HepG2 (cell line): Measurements from ENCODE around the gene TREH. TPM values are rescaled to one million over a fixed set of nuclear protein-coding genes. Genes with fewer than 3 reads are reported as not detected.
A peak's percentile ranks its signal among the peaks of the same experiment; 100 is the strongest.

Experiments used
- EED ChIP-seq: sonication (generic); formaldehyde crosslinking; IDR thresholded peaks from 2 replicates; pipeline ENCODE4 v1.5.0; 2020; ENCODE audit warnings: mild to moderate bottlenecking, missing genetic modification reagents
- ELF1 ChIP-seq: sonication (generic); formaldehyde crosslinking; IDR thresholded peaks from 2 replicates; pipeline ENCODE4 v1.4.0; 2020; ENCODE audit warnings: missing genetic modification reagents
- FIP1L1 ChIP-seq: fragments of 200-400 bp; formaldehyde crosslinking; IDR thresholded peaks from 2 replicates; pipeline ENCODE4 v1.6.1; 2018; ENCODE audit warnings: low read depth, mild to moderate bottlenecking, low read length, moderate library complexity, borderline replicate concordance; ENCODE audit not compliant: insufficient read depth
- FOSL2 ChIP-seq: sonication (generic); formaldehyde crosslinking; IDR thresholded peaks from 2 replicates; pipeline ENCODE4 v1.4.0; 2020; ENCODE audit warnings: missing genetic modification reagents
- FOXA3 ChIP-seq: IDR thresholded peaks from 2 replicates; pipeline ENCODE4 v1.6.1; 2016; ENCODE audit warnings: missing genetic modification reagents, missing compliant biosample characterization
- LCORL ChIP-seq, 2 experiments: fragments of 450-650 bp in 1 of 2; sonication (generic) in 1 of 2; formaldehyde crosslinking in 1 of 2; IDR thresholded peaks; 2 replicates each; pipeline versions ENCODE4 v1.5.0 to v1.6.1; 2017 to 2020; ENCODE audit warnings: antibody characterized with exemption in 1 of 2, missing genetic modification reagents in 1 of 2
- NR2C2 ChIP-seq: sonication (generic); formaldehyde crosslinking; IDR thresholded peaks from 2 replicates; pipeline ENCODE4 v1.4.0; 2020; ENCODE audit warnings: missing genetic modification reagents, mild to moderate bottlenecking, moderate library complexity, borderline replicate concordance
- POGZ ChIP-seq: sonication (generic); formaldehyde crosslinking; IDR thresholded peaks from 2 replicates; pipeline ENCODE4 v1.4.0; 2020; ENCODE audit warnings: mild to moderate bottlenecking, missing genetic modification reagents
- POLR2G ChIP-seq: fragments of 200-400 bp; formaldehyde crosslinking; IDR thresholded peaks from 2 replicates; pipeline ENCODE4 v1.6.1; 2018; ENCODE audit warnings: mild to moderate bottlenecking, low read depth, low read length, moderate library complexity
- RXRA ChIP-seq: sonication (generic); formaldehyde crosslinking; IDR thresholded peaks from 2 replicates; pipeline ENCODE4 v1.5.1; 2020; ENCODE audit warnings: missing genetic modification reagents
- SOX6 ChIP-seq, 2 experiments: fragments of 450-650 bp in 1 of 2; sonication (generic) in 1 of 2; formaldehyde crosslinking in 1 of 2; IDR thresholded peaks; 2 replicates each; pipeline versions ENCODE4 v1.4.0 to v1.6.1; 2017 to 2020; ENCODE audit warnings: antibody characterized with exemption in 1 of 2, mild to moderate bottlenecking in 1 of 2, missing genetic modification reagents in 1 of 2
- SRF ChIP-seq: IDR thresholded peaks from 2 replicates; pipeline ENCODE4 v1.6.1; 2011; ENCODE audit warnings: mild to moderate bottlenecking, low read depth, low read length, moderate library complexity
- ZBTB10 ChIP-seq: sonication (generic); formaldehyde crosslinking; IDR thresholded peaks from 2 replicates; pipeline ENCODE4 v1.4.0; 2020; ENCODE audit warnings: missing genetic modification reagents, borderline replicate concordance
- ZBTB44 ChIP-seq: sonication (generic); formaldehyde crosslinking; IDR thresholded peaks from 2 replicates; pipeline ENCODE4 v1.4.0; 2020; ENCODE audit warnings: missing genetic modification reagents
- ZFX ChIP-seq: sonication (generic); formaldehyde crosslinking; IDR thresholded peaks from 2 replicates; pipeline ENCODE4 v1.4.0; 2020; ENCODE audit warnings: mild to moderate bottlenecking, low read depth, missing genetic modification reagents, moderate library complexity
- ZMYM4 ChIP-seq: sonication (generic); formaldehyde crosslinking; IDR thresholded peaks from 2 replicates; pipeline ENCODE4 v1.8.1; 2023; ENCODE audit warnings: mild to moderate bottlenecking, missing genetic modification reagents
- ZNF124 ChIP-seq: sonication (generic); formaldehyde crosslinking; IDR thresholded peaks from 2 replicates; pipeline ENCODE4 v1.4.0; 2020; ENCODE audit warnings: missing genetic modification reagents
- ZNF354B ChIP-seq: sonication (generic); formaldehyde crosslinking; IDR thresholded peaks from 2 replicates; pipeline ENCODE4 v1.8.0; 2022; ENCODE audit warnings: mild to moderate bottlenecking, missing genetic modification reagents
- ZNF441 ChIP-seq: sonication (generic); formaldehyde crosslinking; IDR thresholded peaks from 2 replicates; pipeline ENCODE4 v1.7.0; 2021; ENCODE audit warnings: missing genetic modification reagents, borderline replicate concordance
- polyA plus RNA-seq, 8 experiments: library from polyadenylated mRNA; depleted of rRNA in 3 of 8; stranded (reverse) in 7 of 8; unstranded in 1 of 8; fragments of >200 nt; fragmentation: Illumina TruSeq in 4 of 8; extraction: Trizol in 4 of 8; gene quantifications; 2 replicates each; pipeline versions ENCODE4 v1.2.1 to v1.2.3, GENCODE V29; 2011 to 2016; ENCODE audit warnings: low read depth in 4 of 8, missing spikeins in 1 of 8, mixed read lengths in 1 of 8; ENCODE audit not compliant: insufficient read depth in 1 of 8
- total RNA-seq, 5 experiments: library from RNA; depleted of rRNA; stranded (reverse); fragments of >200 nt; fragmentation: Illumina TruSeq; extraction: Trizol; gene quantifications; 2 replicates each; pipeline ENCODE4 v1.2.3, GENCODE V29; 2016; ENCODE audit warnings: low read depth in 1 of 5
- TF ChIP-seq, protein P1 (sequence below): sonication (generic); formaldehyde crosslinking; IDR thresholded peaks from 2 replicates; pipeline ENCODE4; 2020; ENCODE audit warnings: missing genetic modification reagents, mild to moderate bottlenecking, borderline replicate concordance
- TF ChIP-seq, protein P2 (sequence below): sonication (generic); formaldehyde crosslinking; IDR thresholded peaks from 2 replicates; pipeline ENCODE4 v1.8.0; 2022; ENCODE audit warnings: missing genetic modification reagents, mild to moderate bottlenecking, moderate library complexity, borderline replicate concordance

Gene TREH
- total and polyA plus RNA-seq, 2 of the 13 experiments (the other 11 are each of a cell fraction or from before 2014, with no cell fraction given), result 0.53 to 0.86 TPM

DNA sequence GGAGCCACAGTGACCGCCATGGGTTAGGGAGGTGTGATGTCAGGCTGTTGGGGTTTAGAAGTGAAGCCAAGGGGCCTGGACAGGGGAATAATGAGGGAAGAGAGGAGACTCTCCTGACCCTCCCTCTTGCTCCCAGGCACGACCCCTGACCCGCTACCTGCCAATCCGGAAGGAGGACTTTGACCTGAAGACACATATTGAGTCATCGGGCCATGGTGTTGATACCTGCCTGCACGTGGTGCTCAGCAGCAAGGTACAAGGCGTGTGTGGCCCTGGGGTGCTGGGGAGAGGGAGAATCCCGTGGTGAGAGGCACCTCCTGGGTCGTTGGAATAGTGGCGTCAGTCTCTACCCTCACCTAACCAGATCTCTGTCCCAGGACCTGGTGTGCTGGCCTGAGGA, 29.5 kb downstream of the TREH start (continued):
- TF ChIP-seq ZFX (CRISPR knock-in tag), result peak; percentile 24; the same call in 1 of the 2 replicates
- TF ChIP-seq ZMYM4 (CRISPR knock-in tag), result no peak
- TF ChIP-seq ELF1, result 0 out of 2 replicates have a peak, but pooled peaks have one; percentile 14
- TF ChIP-seq FOSL2, result peak; percentile 81
- TF ChIP-seq FIP1L1, result no peak
- TF ChIP-seq ZBTB44 (CRISPR knock-in tag), result no peak
- peak; percentile 78 for TF ChIP-seq RXRA (CRISPR knock-in tag)
- TF ChIP-seq FOXA3 (CRISPR knock-in tag), result 0 out of 2 replicates have a peak, but pooled peaks have one; percentile 32
- TF ChIP-seq, protein P1, sequence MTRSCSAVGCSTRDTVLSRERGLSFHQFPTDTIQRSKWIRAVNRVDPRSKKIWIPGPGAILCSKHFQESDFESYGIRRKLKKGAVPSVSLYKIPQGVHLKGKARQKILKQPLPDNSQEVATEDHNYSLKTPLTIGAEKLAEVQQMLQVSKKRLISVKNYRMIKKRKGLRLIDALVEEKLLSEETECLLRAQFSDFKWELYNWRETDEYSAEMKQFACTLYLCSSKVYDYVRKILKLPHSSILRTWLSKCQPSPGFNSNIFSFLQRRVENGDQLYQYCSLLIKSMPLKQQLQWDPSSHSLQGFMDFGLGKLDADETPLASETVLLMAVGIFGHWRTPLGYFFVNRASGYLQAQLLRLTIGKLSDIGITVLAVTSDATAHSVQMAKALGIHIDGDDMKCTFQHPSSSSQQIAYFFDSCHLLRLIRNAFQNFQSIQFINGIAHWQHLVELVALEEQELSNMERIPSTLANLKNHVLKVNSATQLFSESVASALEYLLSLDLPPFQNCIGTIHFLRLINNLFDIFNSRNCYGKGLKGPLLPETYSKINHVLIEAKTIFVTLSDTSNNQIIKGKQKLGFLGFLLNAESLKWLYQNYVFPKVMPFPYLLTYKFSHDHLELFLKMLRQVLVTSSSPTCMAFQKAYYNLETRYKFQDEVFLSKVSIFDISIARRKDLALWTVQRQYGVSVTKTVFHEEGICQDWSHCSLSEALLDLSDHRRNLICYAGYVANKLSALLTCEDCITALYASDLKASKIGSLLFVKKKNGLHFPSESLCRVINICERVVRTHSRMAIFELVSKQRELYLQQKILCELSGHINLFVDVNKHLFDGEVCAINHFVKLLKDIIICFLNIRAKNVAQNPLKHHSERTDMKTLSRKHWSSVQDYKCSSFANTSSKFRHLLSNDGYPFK (CRISPR knock-in tag), result no peak
- no peak for TF ChIP-seq POLR2G
- no peak for TF ChIP-seq ZNF124
- peak; percentile 81 for TF ChIP-seq NR2C2 (CRISPR knock-in tag)
- no peak for TF ChIP-seq EED (CRISPR knock-in tag)
- no peak for TF ChIP-seq ZNF354B
- no peak for TF ChIP-seq LCORL (IDR thresholded peaks at IDR 0.05)
- TF ChIP-seq LCORL (CRISPR knock-in tag; IDR thresholded peaks at IDR 0.05), result peak; percentile 52; the same call in 1 of the 2 replicates
- TF ChIP-seq, protein P2, sequence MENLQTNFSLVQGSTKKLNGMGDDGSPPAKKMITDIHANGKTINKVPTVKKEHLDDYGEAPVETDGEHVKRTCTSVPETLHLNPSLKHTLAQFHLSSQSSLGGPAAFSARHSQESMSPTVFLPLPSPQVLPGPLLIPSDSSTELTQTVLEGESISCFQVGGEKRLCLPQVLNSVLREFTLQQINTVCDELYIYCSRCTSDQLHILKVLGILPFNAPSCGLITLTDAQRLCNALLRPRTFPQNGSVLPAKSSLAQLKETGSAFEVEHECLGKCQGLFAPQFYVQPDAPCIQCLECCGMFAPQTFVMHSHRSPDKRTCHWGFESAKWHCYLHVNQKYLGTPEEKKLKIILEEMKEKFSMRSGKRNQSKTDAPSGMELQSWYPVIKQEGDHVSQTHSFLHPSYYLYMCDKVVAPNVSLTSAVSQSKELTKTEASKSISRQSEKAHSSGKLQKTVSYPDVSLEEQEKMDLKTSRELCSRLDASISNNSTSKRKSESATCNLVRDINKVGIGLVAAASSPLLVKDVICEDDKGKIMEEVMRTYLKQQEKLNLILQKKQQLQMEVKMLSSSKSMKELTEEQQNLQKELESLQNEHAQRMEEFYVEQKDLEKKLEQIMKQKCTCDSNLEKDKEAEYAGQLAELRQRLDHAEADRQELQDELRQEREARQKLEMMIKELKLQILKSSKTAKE, result no peak
- no peak for TF ChIP-seq SOX6 (IDR thresholded peaks at IDR 0.05)
- no peak for TF ChIP-seq SOX6 (CRISPR knock-in tag; IDR thresholded peaks at IDR 0.05)
- no peak for TF ChIP-seq SRF
- TF ChIP-seq POGZ, result peak; percentile 45
- TF ChIP-seq ZBTB10 (CRISPR knock-in tag), result no peak
- peak; percentile 23; the same call in 1 of the 2 replicates for TF ChIP-seq ZNF441 (CRISPR knock-in tag)
